Measurements from ENCODE around the gene NPIPA3. TPM values are rescaled to one million over a fixed set of nuclear protein-coding genes. Genes with fewer than 3 reads are reported as not detected.
"Not testable (repeated sequence)": the region's sequence is repeated elsewhere in the genome, so short reads cannot be mapped to it uniquely, and the experiment has no call there.

The NPIPA3 gene
- polyA plus RNA-seq, 1 experiment = 1.7 TPM

GRCh38 chr16:14681115-14681514, 22.1 kb upstream of the NPIPA3 start:
- DNase-seq (ENCODE audit: low read depth) = no peak
- POLR2A ChIA-PET = no interaction called here
- no peak for TF ChIP-seq CTCF (IDR thresholded peaks at IDR 0.05; ENCODE audit: insufficient read depth, low read depth, low read length)

DNA sequence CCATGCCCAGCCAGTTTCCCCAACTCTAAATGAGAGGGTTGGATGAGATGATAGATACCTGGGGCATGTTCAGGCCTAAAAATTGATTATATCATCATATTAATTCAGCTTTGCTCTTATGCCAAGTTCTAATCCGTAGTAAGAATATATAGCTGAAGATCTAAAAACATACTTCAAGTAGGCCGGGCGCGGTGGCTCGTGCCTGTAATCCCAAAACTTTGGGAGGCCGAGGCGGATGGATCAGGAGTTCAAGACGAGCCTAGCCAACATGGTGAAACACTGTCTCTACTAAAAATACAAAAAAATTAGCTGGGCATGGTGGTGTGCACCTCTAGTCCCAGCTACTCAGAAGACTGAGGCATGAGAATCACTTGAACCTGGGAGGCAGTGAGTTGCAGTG, 21.1 kb upstream of the NPIPA3 start:
- no peak for TF ChIP-seq CTCF (IDR thresholded peaks at IDR 0.05; ENCODE audit: insufficient read depth, low read depth, low read length)
- H3K27me3 ChIP-seq (ENCODE audit: control insufficient read depth, insufficient read depth, low read length) = peaks cover 3% of the 10 kb centered on the region
- no peak for DNase-seq (ENCODE audit: low read depth)
- ChIA-PET CTCF (no interaction called here), POLR2A (no interaction called here)
- H3K36me3 ChIP-seq (ENCODE audit: control insufficient read depth, insufficient read depth, low read length) = no peaks in the 10 kb centered on the region
- H3K4me3 ChIP-seq (ENCODE audit: low read depth, low read length) = no peak overlapping the region

More at GRCh38 chr16:14681115-14681514, 22.1 kb upstream of the NPIPA3 start:
- Histone ChIP-seq H3K27me3 (ENCODE audit: control insufficient read depth, insufficient read depth, low read length) (peaks cover 3% of the 10 kb centered on the region), H3K36me3 (ENCODE audit: control insufficient read depth, insufficient read depth, low read length) (no peaks in the 10 kb centered on the region), H3K4me3 (ENCODE audit: low read depth, low read length) (no peak overlapping the region)
- CTCF ChIA-PET = interaction anchor here (1.2 kb wide), 1 partner anchor 9 kb away, joined by 3 read pairs; no protein-coding TSS in a partner anchor

- POLR2A ChIA-PET; DNase-seq (ENCODE audit: low read depth); CTCF ChIA-PET; H3K27me3 ChIP-seq (ENCODE audit: control insufficient read depth, insufficient read depth, low read length); H3K4me3 ChIP-seq (ENCODE audit: low read depth, low read length); H3K36me3 ChIP-seq (ENCODE audit: control insufficient read depth, insufficient read depth, low read length): not testable (repeated sequence)
These were observed 17.1 kb upstream of the NPIPA3 start for GRCh38 chr16:14685870-14686793.

- H3K4me3 ChIP-seq (ENCODE audit: low read depth, low read length); POLR2A ChIA-PET; DNase-seq (ENCODE audit: low read depth); H3K36me3 ChIP-seq (ENCODE audit: control insufficient read depth, insufficient read depth, low read length); CTCF ChIA-PET; H3K27me3 ChIP-seq (ENCODE audit: control insufficient read depth, insufficient read depth, low read length): not testable (repeated sequence)
These were observed 9.1 kb upstream of the NPIPA3 start, which contains the start of gene PLA2G10 for GRCh38 chr16:14694129-14694528. PLA2G10 (minus strand) TSS chr16:14694308; CDS start chr16:14694229, 79 bp downstream.

DNA sequence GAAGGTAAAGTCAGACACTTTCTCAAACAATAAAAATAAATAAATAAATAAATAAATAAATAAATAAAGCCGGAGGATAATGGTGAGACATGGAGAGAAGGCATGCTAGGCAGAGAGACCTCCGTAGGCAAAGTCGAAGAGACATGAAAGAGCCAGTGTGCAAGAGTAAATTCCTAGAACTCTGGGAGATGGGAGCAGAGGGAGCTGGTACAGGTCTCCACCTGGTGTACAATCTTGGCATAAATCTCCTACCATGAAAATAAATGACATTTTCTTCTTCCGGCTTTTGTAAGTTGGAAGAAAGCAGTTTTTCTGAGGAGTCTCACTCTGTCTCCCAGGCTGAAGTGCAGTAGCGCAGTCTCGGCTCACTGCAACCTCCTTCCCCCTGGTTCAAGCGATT, 1.4 kb upstream of the NPIPA3 start:
- DNase-seq (ENCODE audit: low read depth); H3K4me3 ChIP-seq (ENCODE audit: low read depth, low read length); H3K36me3 ChIP-seq (ENCODE audit: control insufficient read depth, insufficient read depth, low read length); POLR2A ChIA-PET; H3K27me3 ChIP-seq (ENCODE audit: control insufficient read depth, insufficient read depth, low read length); CTCF ChIA-PET: not testable (repeated sequence)

DNA sequence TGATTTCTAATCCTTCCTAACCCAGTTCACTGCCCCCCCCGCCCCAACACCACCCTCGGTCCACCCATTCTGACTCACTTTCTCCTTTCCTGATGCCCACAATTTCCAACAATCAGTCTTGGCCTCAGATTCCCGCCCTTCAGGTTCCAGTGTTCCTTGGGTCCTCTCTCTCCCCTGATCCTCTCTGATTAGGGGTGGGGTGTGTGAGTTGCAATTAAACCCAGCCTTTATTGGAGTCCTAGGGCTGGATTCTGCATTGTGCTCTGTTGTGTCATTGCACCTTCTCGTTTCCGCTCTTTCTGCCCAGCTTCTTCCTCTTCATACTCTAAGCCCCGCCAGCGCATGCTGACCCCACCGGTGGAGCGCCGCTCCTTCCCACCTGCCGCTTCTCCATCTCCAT, 539 bp upstream of the NPIPA3 start:
- CTCF ChIA-PET = not testable (repeated sequence)

DNA sequence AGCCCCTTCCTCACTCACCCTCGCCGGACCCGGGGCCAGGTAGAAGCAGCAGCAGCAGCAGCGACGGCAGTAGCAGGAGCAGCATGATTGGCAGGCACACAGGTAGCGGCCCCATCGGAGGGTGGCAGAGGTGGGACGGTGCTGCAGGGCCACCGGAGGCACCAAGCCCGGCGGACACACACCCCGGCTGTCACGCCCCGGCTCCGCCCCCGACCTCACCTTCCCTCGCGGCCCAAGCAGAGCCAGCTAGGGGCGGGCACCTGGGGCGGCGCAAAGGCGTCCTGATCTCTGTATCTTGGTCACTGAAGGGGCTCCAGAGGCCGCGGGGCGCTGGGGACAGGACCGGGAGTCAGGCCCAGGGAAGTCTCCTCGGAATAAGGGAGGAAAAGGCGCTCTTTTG, 30.0 kb downstream of the NPIPA3 start:
- CTCF ChIA-PET; H3K4me3 ChIP-seq (ENCODE audit: low read depth, low read length); H3K36me3 ChIP-seq (ENCODE audit: control insufficient read depth, insufficient read depth, low read length); H3K27me3 ChIP-seq (ENCODE audit: control insufficient read depth, insufficient read depth, low read length); DNase-seq (ENCODE audit: low read depth); POLR2A ChIA-PET: not testable (repeated sequence)

More for the DNA sequence above, 539 bp upstream of the NPIPA3 start:
- H3K36me3 ChIP-seq (ENCODE audit: control insufficient read depth, insufficient read depth, low read length); DNase-seq (ENCODE audit: low read depth); H3K27me3 ChIP-seq (ENCODE audit: control insufficient read depth, insufficient read depth, low read length); H3K4me3 ChIP-seq (ENCODE audit: low read depth, low read length); POLR2A ChIA-PET: not testable (repeated sequence)

DNA sequence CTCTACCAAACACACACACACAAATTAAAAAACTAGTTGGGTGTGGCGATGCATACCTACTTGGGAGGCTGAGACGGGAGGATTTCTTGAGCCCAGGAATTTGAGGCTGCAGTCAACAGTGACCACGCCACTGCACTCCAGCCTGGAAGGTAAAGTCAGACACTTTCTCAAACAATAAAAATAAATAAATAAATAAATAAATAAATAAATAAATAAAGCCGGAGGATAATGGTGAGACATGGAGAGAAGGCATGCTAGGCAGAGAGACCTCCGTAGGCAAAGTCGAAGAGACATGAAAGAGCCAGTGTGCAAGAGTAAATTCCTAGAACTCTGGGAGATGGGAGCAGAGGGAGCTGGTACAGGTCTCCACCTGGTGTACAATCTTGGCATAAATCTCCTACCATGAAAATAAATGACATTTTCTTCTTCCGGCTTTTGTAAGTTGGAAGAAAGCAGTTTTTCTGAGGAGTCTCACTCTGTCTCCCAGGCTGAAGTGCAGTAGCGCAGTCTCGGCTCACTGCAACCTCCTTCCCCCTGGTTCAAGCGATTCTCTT, 37.7 kb downstream of the NPIPA3 start:
- H3K27me3 ChIP-seq (ENCODE audit: control insufficient read depth, insufficient read depth, low read length); POLR2A ChIA-PET; DNase-seq (ENCODE audit: low read depth); CTCF ChIA-PET; H3K36me3 ChIP-seq (ENCODE audit: control insufficient read depth, insufficient read depth, low read length); H3K4me3 ChIP-seq (ENCODE audit: low read depth, low read length): not testable (repeated sequence)

GRCh38 chr16:14741794-14742193, 38.6 kb downstream of the NPIPA3 start:
- DNase-seq (ENCODE audit: low read depth); CTCF ChIA-PET; H3K27me3 ChIP-seq (ENCODE audit: control insufficient read depth, insufficient read depth, low read length); POLR2A ChIA-PET; H3K4me3 ChIP-seq (ENCODE audit: low read depth, low read length); H3K36me3 ChIP-seq (ENCODE audit: control insufficient read depth, insufficient read depth, low read length): not testable (repeated sequence)

GRCh38 chr16:14742273-14743128, 39.3 kb downstream of the NPIPA3 start, which contains the start of gene NPIPA2:
NPIPA2 (plus strand) TSS chr16:14742533; CDS start chr16:14748066, 5,533 bp downstream.
- H3K36me3 ChIP-seq (ENCODE audit: control insufficient read depth, insufficient read depth, low read length); CTCF ChIA-PET; POLR2A ChIA-PET; DNase-seq (ENCODE audit: low read depth); H3K27me3 ChIP-seq (ENCODE audit: control insufficient read depth, insufficient read depth, low read length); H3K4me3 ChIP-seq (ENCODE audit: low read depth, low read length): not testable (repeated sequence)

All from BJ (cell line).